HepG2 (cell line): ENCODE data around the gene SIRPB2. TPM values are rescaled to one million over a fixed set of nuclear protein-coding genes. Genes with fewer than 3 reads are reported as not detected.

ENCODE experiments used
- ATF6 ChIP-seq: sonication (generic); formaldehyde crosslinking; conservative IDR thresholded peaks from 2 replicates; pipeline ENCODE4 v1.4.0; 2020; ENCODE audit warnings: missing genetic modification reagents
- ATRX ChIP-seq: sonication (generic); formaldehyde crosslinking; IDR thresholded peaks from 2 replicates; pipeline ENCODE4 v1.4.0; 2020; ENCODE audit warnings: missing genetic modification reagents, borderline replicate concordance
- BCLAF1 ChIP-seq: fragments of 450-650 bp; IDR thresholded peaks from 2 replicates; pipeline ENCODE4 v1.6.1; 2017; ENCODE audit warnings: mild to moderate bottlenecking
- CHD2 ChIP-seq: IDR thresholded peaks from 2 replicates; pipeline ENCODE4 v1.6.1; 2011; ENCODE audit warnings: low read depth, low read length, improper control_type of control experiment
- EZH2 ChIP-seq: conservative IDR thresholded peaks from 2 replicates; pipeline ENCODE4 v1.6.1; 2012; ENCODE audit warnings: mild to moderate bottlenecking, low read depth, low read length, moderate library complexity
- HHEX ChIP-seq: IDR thresholded peaks from 2 replicates; pipeline ENCODE4 v1.6.1; 2016; ENCODE audit warnings: control low read depth
- HNRNPK ChIP-seq: fragments of 200-400 bp; formaldehyde crosslinking; IDR thresholded peaks from 2 replicates; pipeline ENCODE4 v1.6.1; 2018; ENCODE audit warnings: low read length, low read depth, moderate library complexity, mild to moderate bottlenecking; ENCODE audit not compliant: poor library complexity, severe bottlenecking
- MTA1 ChIP-seq: sonication (generic); formaldehyde crosslinking; IDR thresholded peaks from 2 replicates; pipeline ENCODE4 v1.4.0; 2020; ENCODE audit warnings: missing genetic modification reagents, mild to moderate bottlenecking, borderline replicate concordance
- RNF219 ChIP-seq: sonication (generic); formaldehyde crosslinking; IDR thresholded peaks from 2 replicates; pipeline ENCODE4 v1.5.0; 2020; ENCODE audit warnings: mild to moderate bottlenecking, missing genetic modification reagents
- TERF1 ChIP-seq: sonication (generic); formaldehyde crosslinking; IDR thresholded peaks from 2 replicates; pipeline ENCODE4 v1.8.0; 2022; ENCODE audit warnings: mild to moderate bottlenecking, missing genetic modification reagents, moderate library complexity
- TFAP4 ChIP-seq: sonication (generic); IDR thresholded peaks from 2 replicates; pipeline ENCODE4 v1.6.1; 2016; ENCODE audit warnings: low read depth, borderline replicate concordance
- ZMYM2 ChIP-seq: sonication (generic); formaldehyde crosslinking; IDR thresholded peaks from 2 replicates; pipeline ENCODE4 v1.8.0; 2022; ENCODE audit warnings: mild to moderate bottlenecking, missing genetic modification reagents
- ZNF292 ChIP-seq: sonication (generic); formaldehyde crosslinking; IDR thresholded peaks from 2 replicates; pipeline ENCODE4 v1.8.1; 2022; ENCODE audit warnings: mild to moderate bottlenecking, low read depth, missing genetic modification reagents, borderline replicate concordance
- ZNF414 ChIP-seq: sonication (generic); formaldehyde crosslinking; IDR thresholded peaks from 2 replicates; pipeline ENCODE4 v1.5.0; 2020; ENCODE audit warnings: missing genetic modification reagents
- ZNF432 ChIP-seq: sonication (generic); formaldehyde crosslinking; IDR thresholded peaks from 2 replicates; pipeline ENCODE4 v1.5.0; 2020; ENCODE audit warnings: missing genetic modification reagents, mild to moderate bottlenecking, borderline replicate concordance
- ZNF772 ChIP-seq: sonication (generic); formaldehyde crosslinking; IDR thresholded peaks from 2 replicates; pipeline ENCODE4 v1.5.0; 2020; ENCODE audit warnings: mild to moderate bottlenecking, missing genetic modification reagents
- polyA plus RNA-seq, 8 experiments: library from polyadenylated mRNA; depleted of rRNA in 3 of 8; stranded (reverse) in 7 of 8; unstranded in 1 of 8; fragments of >200 nt; fragmentation: Illumina TruSeq in 4 of 8; extraction: Trizol in 4 of 8; gene quantifications; 2 replicates each; pipeline versions ENCODE4 v1.2.1 to v1.2.3, GENCODE V29; 2011 to 2016; ENCODE audit warnings: low read depth in 4 of 8, missing spikeins in 1 of 8, mixed read lengths in 1 of 8; ENCODE audit not compliant: insufficient read depth in 1 of 8
- total RNA-seq, 5 experiments: library from RNA; depleted of rRNA; stranded (reverse); fragments of >200 nt; fragmentation: Illumina TruSeq; extraction: Trizol; gene quantifications; 2 replicates each; pipeline ENCODE4 v1.2.3, GENCODE V29; 2016; ENCODE audit warnings: low read depth in 1 of 5

The SIRPB2 gene
- total and polyA plus RNA-seq, 2 of the 13 experiments (the other 11 are each of a cell fraction or from before 2014, with no cell fraction given), result not detected

GRCh38 chr20:1466211-1467081 is 24.8 kb downstream of the SIRPB2 start, which contains the start of gene NSFL1C (continued):
- TF ChIP-seq TERF1 (CRISPR knock-in tag) (peak; percentile 96), ZNF414 (CRISPR knock-in tag) (peak; percentile 83; the same call in 1 of the 2 replicates), EZH2 (no peak), MTA1 (peak; percentile 99), HNRNPK (peak; percentile 98), ZNF772 (CRISPR knock-in tag) (peak; percentile 96; the same call in 1 of the 2 replicates), CHD2 (peak; percentile 61; the same call in 1 of the 2 replicates), ZMYM2 (CRISPR knock-in tag) (no peak), ATF6 (CRISPR knock-in tag) (0 out of 2 replicates have a peak, but pooled peaks have one; percentile 91), TFAP4 (peak; percentile 92; the same call in 1 of the 2 replicates), RNF219 (CRISPR knock-in tag) (peak; percentile 44; the same call in 1 of the 2 replicates), ATRX (CRISPR knock-in tag) (no peak), BCLAF1 (no peak), ZNF292 (0 out of 2 replicates have a peak, but pooled peaks have one; percentile 57), ZNF432 (CRISPR knock-in tag) (no peak), HHEX (CRISPR knock-in tag) (no peak; the same call in 1 of the 2 replicates)
